Right kidney (tissue), 9 donors: ENCODE measurements around the gene IGLON5.

Experiments
- DNase-seq: peaks from one replicate; pipeline ENCODE4 v3.0.0-alpha.2; 2016
- long read RNA-seq, 8 donors: transcript quantifications; one replicate each; lab custom pipeline, GENCODE V29; 2026

IGLON5 gene
- long read RNA-seq, donor 1 = 0 reads
- long read RNA-seq, donor 2 = 0 reads
- long read RNA-seq, donor 3, partial matches to known transcripts = 0 of 1 reads
- long read RNA-seq, donor 3, other reads (novel, unspliced or antisense) = 0 of 1 reads
- long read RNA-seq, donor 4, partial matches to known transcripts = 0 of 1 reads
- long read RNA-seq, donor 4, other reads (novel, unspliced or antisense) = 0 of 1 reads
- long read RNA-seq, donor 5 = 0 reads
- long read RNA-seq, donor 6 = 0 reads
- long read RNA-seq, donor 7, partial matches to known transcripts = 0 of 1 reads
- long read RNA-seq, donor 7, other reads (novel, unspliced or antisense) = 0 of 1 reads
- long read RNA-seq, donor 8, partial matches to known transcripts = 0 of 2 reads
- long read RNA-seq, donor 8, other reads (novel, unspliced or antisense) = 0 of 2 reads

DNA sequence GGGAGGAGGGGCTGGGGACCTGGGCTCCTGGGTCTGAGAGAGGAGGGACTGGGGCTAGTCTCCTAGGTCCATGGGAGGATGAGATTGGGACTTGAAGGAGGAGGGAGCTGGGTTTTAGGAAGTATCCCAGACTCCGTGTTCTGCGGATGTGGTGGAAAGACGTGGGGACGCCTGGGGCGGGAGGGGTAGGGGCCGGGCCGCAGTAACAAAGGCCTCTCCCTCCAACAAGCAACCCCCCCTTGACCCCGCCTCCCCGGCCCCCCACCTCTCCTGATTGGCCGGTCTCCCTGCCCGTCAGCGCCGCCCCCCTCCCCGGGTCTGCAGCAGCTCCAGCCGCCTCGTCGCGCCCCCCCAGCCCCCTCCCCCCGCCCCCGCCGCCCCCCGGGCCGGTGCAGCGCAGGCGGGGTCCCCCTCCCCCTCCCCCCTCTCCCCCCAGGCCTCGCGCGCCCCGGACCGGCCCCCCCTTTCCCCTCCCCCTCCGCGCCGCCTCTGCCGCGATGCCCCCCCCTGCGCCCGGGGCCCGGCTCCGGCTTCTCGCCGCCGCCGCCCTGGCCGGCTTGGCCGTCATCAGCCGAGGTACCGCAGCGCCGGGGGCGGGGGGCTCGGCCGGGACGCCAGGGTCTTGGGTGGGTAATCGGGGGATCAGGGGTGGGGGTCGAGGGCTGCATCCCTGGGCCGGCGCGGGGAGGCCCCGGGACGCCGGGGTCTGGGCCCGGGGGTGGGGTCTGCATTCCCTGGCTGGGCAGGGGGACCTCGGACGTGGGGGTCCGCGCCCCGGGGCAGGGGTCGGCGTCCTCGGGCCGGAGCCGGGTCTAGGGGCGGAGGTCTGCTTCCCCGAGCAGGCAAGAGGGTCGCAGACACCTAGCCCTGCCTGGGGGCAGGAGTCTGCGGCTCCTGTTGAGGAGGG lies at the start of gene IGLON5:
Gene IGLON5, plus strand, starts transcription at position 294 of the 907 bp plus-strand sequence. Its CDS starts 204 bp downstream, at position 498.
- no peak for DNase-seq

DNA sequence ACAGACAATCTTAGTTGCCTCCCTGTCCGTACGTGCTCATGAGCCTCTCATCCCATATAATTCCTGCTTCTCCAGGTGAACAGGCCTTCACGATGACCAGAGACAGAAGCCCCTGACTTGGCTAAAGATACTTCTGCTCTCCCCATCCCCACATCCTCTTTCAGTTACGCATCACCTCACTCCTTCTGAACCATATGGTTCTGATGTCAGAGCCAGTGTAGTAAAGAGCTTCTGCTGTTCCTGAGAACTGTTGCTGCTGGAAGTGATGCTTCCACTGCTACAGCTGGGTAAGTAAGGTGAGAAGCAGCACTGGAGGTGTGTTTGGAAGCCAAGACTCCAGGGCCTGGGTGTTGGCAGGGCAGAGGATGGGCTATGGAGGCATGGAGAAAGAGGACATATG lies 47.6 kb upstream of the IGLON5 start:
- no peak for DNase-seq

DNA sequence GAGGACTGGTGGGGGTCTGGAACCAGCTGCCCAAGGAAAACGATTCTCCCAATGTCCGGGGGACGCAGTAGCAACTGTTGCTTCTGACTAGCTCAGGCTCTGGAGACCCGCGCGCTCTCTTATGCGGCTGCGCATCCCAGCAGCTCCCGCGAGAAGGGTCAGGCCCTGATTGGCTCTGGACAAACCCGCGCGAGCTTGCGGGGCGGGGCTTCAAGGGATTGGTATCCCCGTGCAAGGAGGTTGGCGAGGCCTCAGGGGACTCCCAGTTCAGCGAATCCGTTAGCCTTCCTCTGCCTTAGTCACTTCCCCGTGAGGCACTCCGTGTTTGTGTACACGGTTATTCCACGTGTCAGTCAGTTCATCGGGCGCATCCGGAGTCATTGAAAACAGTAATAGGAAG lies 40.4 kb upstream of the IGLON5 start:
- no peak for DNase-seq

DNA sequence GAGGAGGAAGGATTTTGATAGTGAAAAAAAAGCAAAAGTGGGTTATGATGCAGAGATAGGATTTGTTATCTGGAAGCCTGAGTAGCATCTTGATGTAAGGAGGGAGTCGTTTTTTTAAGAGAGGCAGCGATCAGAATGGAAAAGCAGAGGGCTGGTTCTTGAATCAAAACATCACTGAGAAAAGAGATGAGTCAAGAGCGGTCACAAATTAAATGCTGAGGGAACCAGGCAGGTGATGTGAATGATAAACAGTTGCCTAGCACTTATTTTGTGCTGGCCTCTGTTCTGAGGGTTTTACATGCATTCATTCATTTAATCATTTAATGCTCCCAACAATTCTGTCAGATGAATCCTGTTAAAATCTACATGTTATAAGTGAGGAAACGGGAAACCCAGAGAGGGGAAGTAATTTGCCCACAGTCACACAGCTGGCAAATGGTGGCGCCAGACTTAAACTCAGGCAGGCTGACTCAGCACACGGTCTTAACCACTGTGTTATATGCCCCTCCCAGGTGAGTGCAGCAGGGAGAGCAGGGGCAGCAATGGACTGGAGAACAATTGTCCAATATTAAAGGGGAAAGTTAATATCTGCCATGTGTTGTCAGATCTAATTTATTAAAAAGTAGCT lies 39.1 kb upstream of the IGLON5 start:
- DNase-seq = no peak

DNA sequence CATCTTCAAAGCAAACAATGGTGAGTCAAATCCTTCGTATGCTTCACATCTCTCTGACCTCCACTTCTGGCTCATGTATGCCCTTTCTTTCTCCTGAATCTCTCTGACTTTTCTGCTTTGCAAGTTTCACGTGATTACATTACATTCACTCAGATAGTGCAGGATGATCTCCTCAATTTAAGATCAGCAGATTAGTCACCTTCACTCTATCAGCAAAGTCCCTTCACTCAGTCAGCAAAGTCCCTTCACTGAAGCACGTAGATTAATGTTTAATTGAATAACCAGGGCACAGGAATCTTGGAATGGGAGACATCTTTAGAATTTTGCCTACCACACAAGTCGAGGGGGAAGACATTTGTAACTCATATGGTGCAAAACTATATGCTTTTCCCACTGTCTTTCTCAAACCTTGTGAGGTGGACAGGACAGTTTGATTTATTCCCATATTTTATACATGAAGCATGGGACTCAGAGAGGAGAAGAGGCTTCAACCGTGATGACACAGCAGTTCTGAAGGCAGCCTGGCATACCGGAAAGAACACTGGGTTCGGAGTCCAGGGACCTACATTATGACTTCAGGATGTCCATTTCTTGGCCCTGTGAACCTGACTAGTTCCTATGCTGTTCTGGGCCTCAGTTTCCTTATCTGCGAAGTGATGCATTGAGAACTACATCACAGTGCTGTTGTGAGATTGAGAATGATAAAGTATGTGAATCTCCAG lies 37.2 kb upstream of the IGLON5 start:
- DNase-seq = no peak

DNA sequence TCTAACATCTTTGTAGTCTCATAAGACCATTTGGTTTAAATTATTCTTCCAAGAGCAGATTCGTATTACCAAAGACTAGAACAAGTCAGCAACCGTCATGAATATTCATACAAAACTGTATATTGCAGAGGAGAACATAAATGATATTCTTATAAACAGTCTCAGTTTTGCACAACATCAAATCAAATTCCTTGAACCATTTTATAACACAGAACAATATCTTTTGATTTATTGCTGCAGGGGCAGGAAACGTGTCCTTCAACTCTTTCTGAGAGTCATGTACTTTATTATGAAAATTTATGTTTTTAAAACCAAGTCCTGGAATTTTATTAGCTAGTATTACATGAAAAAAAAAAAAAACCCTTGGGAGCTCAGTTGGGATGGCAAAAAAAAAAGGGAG lies 34.3 kb upstream of the IGLON5 start:
- DNase-seq = no peak

DNA sequence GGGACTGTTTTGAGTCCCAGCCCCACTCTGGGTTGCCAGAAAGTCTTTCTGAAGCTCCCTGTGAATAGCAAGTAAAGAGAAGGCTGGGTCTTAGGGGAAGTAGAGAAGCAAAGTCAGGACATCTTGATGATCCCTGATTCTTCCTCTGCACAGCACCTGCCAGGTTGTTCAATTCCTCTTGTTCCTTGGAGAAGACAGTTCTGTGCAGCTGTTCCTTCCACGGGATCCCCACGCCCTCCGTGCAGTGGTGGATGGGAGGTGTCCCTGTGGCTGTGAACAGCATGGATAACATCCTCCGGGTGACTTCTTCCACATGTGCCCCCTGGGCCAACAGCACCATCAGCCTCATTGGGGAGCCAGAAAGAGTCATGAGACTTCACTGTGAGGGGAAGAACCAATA lies 29.1 kb upstream of the IGLON5 start:
- no peak for DNase-seq

DNA sequence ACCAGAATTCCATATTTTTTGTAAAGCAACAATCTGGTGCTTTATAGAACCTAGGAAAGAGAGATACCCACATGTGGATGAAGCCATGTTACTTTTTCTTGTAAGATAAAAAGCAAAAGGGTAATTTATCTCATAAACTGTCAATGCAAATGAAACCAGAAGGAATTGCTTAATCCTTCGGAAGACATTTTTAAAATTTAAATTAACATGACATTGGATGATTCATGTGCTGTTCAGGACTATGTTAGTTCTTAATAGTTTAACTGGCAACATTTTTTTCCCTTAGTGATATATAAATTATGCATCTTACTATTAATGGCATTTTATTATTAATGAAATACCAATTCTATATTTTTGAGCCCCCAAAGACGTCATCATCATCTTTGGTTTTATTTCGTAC lies 25.8 kb upstream of the IGLON5 start:
- DNase-seq = no peak

DNA sequence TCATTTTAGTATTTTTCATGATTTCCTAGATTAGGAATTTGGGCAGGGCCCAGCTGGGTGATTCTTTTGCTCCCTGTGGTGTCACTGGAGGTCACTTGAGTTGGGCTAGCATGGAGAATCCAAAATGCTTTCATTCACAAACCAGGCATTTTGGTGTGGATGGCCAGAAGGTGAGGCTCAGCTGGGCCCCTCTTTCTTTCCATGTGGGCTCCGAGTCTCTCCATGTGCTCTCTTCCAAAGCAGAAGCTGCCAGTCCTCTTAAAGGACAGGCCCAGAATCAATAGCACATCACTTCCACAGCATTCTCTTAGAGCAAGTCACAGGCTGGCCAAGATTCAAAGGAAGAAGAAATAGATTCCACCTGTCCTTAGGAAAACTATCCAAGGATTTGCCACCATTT lies 21.8 kb upstream of the IGLON5 start:
- DNase-seq = no peak

DNA sequence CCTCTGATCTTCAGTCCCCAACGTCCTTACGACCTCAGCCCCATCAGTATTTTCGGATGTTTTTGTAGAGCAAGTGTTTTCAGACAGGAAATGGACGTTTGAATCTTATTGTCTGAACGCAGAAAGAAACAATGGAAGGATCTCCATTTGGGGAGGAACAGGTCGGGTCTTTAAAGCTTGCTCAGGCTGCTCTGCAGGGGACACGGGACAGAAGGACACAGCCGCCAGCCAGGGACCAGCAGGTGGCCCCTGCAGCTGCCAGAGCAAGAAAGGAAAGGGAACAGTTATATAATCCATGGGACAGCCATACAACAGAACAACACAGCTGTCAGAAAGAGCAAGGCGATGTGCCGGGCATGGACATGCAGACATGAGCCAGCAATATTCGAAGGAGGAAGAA lies 18.5 kb upstream of the IGLON5 start:
- no peak for DNase-seq

DNA sequence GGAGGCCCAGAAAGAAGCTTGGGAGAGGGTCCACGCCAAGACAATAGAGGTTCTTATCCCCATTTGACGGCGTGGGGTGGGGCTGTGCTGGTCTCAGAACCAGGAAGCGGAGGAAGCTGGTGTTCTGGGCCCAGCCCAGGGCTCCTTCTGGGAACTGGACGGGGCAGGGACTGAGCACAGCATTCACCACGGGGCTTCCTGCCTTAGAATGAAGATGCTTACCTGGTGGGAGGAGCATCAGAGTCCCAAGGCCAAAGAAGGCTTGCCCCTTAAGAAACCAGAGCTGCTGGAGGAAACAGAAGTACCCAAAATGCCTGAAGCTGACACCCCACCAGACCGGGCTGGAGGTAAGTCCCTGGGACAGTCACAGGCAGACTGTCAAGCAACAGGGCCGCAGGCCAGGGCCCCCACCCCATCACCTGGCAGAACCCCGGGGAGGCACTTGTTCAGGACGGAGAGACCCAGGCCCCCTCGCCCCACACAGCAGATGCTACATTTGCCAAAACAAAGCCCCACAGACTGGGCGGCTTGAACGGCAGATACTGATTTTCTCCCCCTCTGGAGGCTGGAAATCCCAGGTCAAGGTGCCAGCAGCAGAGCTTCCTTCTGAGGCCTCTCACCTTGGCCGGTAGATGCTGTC lies 17.8 kb upstream of the IGLON5 start:
- DNase-seq = no peak

DNA sequence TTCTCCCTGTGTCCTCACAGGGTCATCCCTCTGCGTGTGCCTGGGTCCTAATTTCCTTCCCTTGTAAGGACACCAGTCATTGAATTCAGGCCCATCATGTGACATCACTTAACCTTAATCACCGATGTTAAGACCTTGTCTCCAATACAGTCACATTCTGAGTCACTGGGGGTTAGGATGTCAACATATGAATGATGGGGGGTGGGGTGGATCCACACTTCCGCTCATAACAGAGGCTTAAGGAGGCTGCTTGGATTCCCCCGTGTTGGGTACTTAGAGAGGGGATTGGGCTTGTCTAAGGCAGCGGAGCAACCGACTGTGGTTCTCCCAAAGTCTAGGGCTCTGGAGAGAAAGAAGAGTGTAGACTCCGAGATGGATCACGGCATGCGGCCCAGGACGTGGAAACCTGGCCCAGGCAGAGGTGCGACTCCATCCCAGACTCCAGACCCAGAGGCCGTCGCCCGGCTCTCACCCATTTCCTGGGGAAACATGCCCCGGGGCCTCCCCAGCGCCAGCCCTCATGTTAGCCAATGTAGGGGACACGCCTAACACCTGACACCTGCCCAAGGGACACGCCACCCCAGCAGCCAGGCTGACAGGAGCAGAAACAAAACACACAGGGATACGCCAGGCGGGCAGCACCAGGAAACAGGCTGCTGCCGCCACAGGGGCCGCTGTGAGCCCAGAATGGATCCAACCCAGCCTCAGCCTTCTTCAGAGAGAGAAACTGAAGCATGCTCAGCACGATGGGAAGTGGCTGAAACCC lies 17.1 kb upstream of the IGLON5 start:
- DNase-seq = no peak

DNA sequence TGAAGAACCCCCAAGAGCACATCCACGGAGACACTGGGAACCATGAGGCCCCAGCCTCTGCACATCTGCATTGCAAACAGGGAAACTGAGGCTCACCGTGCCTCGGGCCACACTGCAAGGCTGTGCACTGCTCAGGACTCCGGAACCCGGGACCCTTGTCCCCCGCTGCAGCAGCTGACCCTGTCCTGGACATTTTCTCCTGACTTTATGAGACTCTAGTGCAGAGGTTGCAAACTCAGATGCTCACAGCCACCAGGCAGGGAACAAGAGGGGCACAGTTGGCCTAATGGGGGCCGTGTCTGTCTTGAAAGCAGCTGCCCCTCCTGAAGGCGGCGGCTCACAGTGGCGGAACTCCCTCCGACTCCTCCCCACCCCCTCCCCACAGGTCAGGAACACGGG lies 16.5 kb upstream of the IGLON5 start:
- DNase-seq = no peak

DNA sequence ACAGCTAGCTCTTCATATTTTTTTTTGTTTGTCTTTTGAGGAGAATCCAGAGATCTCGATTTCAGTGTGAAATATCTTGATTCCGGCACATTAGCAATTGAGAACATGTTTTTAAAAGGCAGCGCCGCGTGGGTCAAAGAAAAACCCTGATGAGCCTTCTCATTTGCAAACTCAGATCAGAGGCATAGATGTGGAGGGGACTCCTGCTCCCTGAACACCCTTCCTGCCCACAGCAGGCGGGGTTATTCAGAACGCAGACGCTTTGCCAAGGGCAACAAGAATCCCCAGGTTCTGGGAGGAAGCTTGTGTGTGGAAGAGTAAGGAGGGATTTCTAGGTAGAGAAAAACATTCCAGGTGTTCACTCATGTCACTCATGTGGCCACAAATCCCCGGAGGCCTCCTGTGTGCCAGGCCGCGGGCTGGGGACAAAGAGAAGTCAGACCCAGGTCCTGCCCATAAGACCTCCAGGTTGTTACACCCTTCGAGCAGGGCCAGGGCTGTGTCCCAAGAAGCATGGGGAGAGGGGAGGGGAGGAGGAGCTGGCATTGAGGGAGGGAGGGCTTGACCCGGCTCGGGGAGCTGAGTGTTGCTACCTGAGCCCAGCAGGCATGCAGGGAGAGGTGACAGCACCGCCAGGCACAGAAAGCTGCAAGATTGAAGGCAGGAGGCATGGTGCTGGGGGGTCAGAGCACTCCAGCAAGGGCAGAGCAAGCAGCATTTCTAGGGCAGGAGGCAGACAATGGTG lies 15.9 kb upstream of the IGLON5 start:
- peak; percentile 19 for DNase-seq

DNA sequence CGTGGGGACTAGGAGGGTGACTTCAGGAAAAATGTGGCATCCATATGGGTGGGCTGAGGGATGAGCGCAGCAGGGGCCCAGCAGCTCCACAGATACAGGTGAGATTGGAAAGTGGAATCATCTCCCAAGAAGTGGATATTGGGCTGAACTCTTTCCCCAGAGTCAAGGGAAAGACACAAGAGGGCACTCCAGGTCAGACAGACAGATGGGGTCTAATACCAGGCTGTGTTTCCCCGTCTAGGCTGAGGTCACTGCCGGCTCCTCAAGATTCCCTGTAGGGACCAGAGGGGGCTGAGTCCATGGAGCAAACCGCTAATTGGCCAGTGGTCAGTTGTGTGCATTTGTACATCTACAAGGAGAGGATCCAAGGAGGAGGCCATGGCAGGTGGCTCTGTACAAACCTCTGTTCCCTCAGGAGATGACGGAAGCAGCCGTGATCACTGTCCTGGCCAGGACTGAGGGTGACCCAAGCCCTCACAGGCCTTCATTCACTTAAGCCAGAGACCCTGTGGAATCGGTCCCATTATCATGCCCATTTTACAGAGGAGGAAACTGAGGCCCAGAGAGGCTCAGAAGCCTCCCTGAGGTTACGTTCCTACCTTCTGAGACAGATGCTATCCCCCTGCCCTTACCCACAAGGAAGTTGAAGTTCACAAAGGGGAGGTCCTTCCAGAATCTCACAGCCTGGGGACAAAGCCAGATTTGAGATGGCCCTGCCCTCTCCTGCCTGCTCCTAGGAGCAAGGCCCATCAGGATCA lies 14.9 kb upstream of the IGLON5 start:
- no peak for DNase-seq

DNA sequence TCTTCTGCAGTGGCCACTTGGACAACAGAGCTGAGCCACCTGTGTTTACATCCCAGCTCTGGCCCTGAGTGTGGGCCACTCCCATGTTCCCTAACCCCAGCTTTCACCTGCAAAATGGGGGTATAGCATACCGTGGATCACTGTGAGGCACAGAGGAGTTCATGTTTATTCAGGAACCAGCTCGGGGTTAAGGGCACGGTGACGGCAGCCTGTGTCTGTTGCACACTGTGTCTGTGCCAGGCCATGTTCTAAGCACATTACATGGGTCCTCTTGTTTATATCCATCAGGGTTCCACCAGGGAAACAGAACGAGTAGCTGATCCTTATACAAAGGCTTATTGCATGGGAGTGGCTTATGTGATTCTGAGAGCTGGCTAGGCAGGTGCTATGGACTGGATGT lies 14.0 kb upstream of the IGLON5 start:
- DNase-seq = no peak

DNA sequence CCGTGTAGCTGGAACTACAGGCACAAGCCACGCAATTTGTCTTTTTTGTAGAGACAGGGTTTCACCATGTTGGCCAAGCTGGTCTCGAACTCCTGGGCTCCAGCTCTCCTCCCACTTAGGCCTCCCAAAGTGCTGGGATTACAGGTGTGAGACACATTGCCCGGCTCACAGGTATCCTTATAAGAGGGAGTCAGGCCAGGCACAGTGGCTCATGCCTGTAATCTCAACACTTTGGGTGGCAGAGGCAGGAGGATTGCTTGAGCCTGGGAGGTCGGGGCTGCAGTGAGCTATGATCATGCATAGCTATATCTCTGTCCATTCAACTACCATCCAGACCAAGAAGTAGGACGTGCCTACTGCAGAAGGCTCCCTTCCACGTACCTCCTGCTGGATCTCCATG lies 10.2 kb upstream of the IGLON5 start:
- no peak for DNase-seq

DNA sequence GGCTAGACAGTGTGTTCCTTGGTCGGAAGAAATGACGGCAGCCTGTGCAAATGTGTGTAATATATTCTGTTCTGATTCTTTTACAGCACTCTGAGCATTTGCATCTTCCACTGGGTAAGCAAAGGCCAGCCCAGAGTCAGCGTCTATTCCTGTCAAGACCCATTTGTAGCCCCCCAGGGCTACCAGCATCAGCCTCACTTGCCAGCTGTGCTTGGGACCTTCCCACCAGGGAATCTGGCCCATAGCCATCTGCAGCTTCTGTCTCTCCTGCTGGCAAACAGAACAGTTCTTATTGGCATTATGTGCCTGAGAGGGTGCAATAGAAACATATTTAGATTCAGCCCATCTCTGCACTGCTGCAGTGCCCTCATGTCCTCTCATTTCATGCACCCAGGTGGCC lies 6.0 kb upstream of the IGLON5 start:
- DNase-seq = no peak

DNA sequence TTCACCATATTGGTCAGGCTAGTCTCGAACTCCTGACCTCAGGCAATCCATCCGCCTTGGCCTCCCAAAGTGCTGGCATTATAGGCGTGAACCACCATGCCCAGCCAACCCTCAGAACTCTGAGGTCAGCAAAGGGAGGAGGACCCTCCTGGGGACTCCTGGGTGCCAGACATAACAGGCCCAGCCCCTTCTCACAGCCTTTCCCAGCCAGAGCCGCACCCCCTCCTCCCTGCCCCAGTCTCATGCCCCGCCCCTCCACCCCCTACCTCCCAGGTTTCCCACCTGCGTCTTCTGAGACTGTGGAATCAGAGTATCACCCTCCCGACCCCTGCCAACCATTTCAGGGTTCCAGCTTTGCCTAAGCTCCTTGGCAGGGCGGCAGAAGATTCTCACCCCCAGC lies 5.2 kb downstream of the IGLON5 start:
- DNase-seq = no peak

DNA sequence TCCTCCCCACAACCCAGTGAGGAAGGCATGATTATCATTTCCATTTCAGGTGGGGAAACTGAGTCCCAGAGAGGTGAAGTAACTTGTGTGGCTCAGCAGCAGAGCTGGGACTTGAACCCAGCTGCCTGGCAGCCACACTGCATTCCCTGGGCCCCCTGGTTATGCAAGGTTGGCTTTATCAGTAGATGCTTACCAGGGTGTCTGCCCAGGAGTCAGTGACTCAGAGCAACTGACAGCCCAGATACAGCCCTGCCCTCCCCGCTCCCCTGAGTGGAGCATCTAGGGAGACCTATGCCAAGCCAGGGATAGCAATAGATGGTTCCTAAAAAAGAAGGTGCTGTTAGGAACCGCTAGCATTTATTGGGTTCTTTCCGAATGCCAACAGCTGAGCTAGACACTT lies 5.9 kb downstream of the IGLON5 start:
- DNase-seq = no peak
